ENCODE results near the gene AGFG1.
A peak's percentile ranks its signal among the peaks of the same experiment; 100 is the strongest.

AGFG1 gene

DNA sequence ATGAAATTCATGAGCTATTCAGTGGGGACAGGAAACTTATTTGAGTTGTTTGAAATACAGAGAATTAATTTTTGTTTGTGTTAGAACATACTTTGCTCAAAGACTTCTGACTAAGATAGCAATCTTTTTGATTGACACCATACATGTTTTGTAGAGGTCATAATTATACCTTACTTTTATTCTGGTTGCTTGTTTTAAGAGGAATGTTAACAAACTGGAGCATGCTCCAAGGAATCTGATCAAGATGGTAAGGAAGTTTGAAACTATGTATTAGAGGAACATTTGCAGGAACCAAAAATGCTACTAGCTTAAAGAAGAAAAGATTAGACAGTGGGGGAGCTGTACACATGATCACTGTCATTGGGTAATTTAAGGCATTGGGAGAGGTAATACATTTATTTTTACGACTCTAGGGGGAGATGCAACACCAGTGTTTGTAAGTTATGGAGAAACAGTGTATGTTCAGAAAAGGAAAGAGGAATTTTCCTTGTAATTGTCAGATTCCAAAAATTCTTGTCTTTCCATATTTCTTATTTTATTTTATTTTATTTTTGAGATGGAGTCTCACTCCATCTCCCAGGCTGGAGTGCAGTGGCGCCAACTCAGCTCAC lies 8.0 kb downstream of the AGFG1 start:
- H3K79me2 ChIP-seq (ENCODE audit: insufficient read depth, low read length), result peaks cover 98% of the 10 kb centered on the region
- 0 out of 3 replicates have a peak, but pooled peaks have one; percentile 35 for ATAC-seq (ENCODE audit: insufficient read depth, low read depth)
- no peak overlapping the region for H3K4me3 ChIP-seq (ENCODE audit: low read depth in 1 of 2, low read length in 2 of 2)
- H4K20me1 ChIP-seq (ENCODE audit: insufficient read depth, low read length), result peaks cover 72% of the 10 kb centered on the region
- H3K27me3 ChIP-seq (ENCODE audit: insufficient read depth, low read length, poor library complexity), result no peaks in the 10 kb centered on the region
- no peak for DNase-seq
- no peaks in the 10 kb centered on the region for H3K9me3 ChIP-seq (ENCODE audit: insufficient read depth, low read length, severe bottlenecking)
- no peak overlapping the region for H3K27ac ChIP-seq (ENCODE audit: low read length)
- no peaks in the 10 kb centered on the region for H3K36me3 ChIP-seq (ENCODE audit: insufficient read depth, low read length)
- H3K4me2 ChIP-seq (ENCODE audit: insufficient read depth, low read length), result no peak overlapping the region
- TF ChIP-seq EZH2 (IDR thresholded peaks at IDR 0.05; ENCODE audit: borderline replicate concordance, low read depth, low read length, severe bottlenecking), result no peak
- TF ChIP-seq, protein P1, sequence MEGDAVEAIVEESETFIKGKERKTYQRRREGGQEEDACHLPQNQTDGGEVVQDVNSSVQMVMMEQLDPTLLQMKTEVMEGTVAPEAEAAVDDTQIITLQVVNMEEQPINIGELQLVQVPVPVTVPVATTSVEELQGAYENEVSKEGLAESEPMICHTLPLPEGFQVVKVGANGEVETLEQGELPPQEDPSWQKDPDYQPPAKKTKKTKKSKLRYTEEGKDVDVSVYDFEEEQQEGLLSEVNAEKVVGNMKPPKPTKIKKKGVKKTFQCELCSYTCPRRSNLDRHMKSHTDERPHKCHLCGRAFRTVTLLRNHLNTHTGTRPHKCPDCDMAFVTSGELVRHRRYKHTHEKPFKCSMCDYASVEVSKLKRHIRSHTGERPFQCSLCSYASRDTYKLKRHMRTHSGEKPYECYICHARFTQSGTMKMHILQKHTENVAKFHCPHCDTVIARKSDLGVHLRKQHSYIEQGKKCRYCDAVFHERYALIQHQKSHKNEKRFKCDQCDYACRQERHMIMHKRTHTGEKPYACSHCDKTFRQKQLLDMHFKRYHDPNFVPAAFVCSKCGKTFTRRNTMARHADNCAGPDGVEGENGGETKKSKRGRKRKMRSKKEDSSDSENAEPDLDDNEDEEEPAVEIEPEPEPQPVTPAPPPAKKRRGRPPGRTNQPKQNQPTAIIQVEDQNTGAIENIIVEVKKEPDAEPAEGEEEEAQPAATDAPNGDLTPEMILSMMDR (IDR thresholded peaks at IDR 0.05; ENCODE audit: borderline replicate concordance, extremely low read depth, low read length, poor library complexity, severe bottlenecking), result no peak
- peaks cover 2% of the 10 kb centered on the region; the same call in 1 of the 2 replicates for H3K4me1 ChIP-seq (ENCODE audit: insufficient read depth, low read length)
- no peak overlapping the region for H2AFZ ChIP-seq (ENCODE audit: low read depth, low read length)
- H3K9ac ChIP-seq (ENCODE audit: low read depth, low read length), result no peak overlapping the region

DNA sequence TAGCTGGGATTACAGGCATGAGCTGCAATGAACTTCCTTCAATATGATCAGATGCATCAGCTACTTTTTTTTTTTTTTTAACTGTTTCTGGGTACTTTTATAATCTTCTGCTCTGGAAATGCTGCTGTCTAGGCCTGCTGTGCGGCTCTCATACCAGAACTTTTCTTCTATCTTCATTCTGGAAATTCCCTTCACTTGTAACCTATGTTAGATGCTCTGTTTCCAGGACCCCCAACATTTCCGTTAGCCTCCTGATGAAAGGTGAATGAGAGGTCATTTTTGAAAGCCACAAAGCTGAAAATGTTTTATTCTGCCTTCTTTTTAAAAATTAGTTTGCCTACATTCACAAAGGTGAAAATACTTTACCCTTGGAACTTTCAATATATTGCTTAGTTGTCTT lies 8.6 kb downstream of the AGFG1 start:
- H3K27ac ChIP-seq (ENCODE audit: low read length), result no peak overlapping the region

DNA sequence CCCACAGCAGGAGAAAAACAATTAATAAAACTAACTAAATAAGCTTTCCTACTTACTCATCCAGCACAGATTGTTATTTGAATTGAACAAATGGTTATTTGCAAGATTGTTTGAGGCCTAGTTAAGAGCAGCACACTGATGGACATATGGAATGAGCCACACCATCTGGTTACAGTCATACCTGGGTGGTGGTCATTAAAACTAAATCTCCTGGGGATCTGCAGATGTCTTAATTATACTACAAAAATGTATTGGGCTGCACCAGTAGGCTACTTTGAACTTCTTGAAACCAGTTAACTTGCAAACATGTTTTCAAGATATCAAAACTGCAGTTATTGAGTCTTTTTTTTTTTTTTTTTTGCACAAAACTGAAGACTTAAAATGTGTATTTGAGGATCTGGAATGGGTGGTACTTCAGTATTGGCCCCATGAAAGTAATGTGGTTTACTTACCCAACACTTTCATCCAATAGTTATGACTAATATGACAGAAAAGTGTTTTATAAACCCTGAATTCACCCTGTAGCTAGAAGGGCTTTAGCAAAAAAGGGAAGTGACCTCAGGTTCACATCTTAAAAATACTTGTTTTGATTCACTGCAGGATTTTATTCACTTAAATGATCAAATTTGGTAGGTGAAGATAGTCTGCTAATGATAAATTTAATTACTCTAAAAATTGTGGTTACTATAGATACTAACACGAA lies 10.8 kb downstream of the AGFG1 start:
- no peaks in the 10 kb centered on the region for H3K9me3 ChIP-seq (ENCODE audit: insufficient read depth, low read length, severe bottlenecking)
- no peaks in the 10 kb centered on the region for H3K4me1 ChIP-seq (ENCODE audit: insufficient read depth, low read length)
- ATAC-seq (ENCODE audit: insufficient read depth, low read depth) (no peak), DNase-seq (no peak)
- H3K27ac ChIP-seq (ENCODE audit: low read length), result no peak overlapping the region
- no peak overlapping the region for H2AFZ ChIP-seq (ENCODE audit: low read depth, low read length)
- peaks cover 99% of the 10 kb centered on the region for H3K79me2 ChIP-seq (ENCODE audit: insufficient read depth, low read length)
- H3K36me3 ChIP-seq (ENCODE audit: insufficient read depth, low read length), result no peaks in the 10 kb centered on the region
- H3K4me2 ChIP-seq (ENCODE audit: insufficient read depth, low read length), result no peak overlapping the region
- no peak overlapping the region for H3K9ac ChIP-seq (ENCODE audit: low read depth, low read length)
- TF ChIP-seq, protein P1 (IDR thresholded peaks at IDR 0.05; ENCODE audit: borderline replicate concordance, extremely low read depth, low read length, poor library complexity, severe bottlenecking), result no peak
- TF ChIP-seq EZH2 (IDR thresholded peaks at IDR 0.05; ENCODE audit: borderline replicate concordance, low read depth, low read length, severe bottlenecking), result no peak
- H4K20me1 ChIP-seq (ENCODE audit: insufficient read depth, low read length), result peaks cover 70% of the 10 kb centered on the region
- H3K27me3 ChIP-seq (ENCODE audit: insufficient read depth, low read length, poor library complexity), result no peaks in the 10 kb centered on the region
- no peak overlapping the region for H3K4me3 ChIP-seq (ENCODE audit: low read depth in 1 of 2, low read length in 2 of 2)

More for the DNA sequence above, 8.6 kb downstream of the AGFG1 start:
- H3K9me3 ChIP-seq (ENCODE audit: insufficient read depth, low read length, severe bottlenecking), result no peaks in the 10 kb centered on the region
- TF ChIP-seq, protein P1 (IDR thresholded peaks at IDR 0.05; ENCODE audit: borderline replicate concordance, extremely low read depth, low read length, poor library complexity, severe bottlenecking), result no peak
- TF ChIP-seq EZH2 (IDR thresholded peaks at IDR 0.05; ENCODE audit: borderline replicate concordance, low read depth, low read length, severe bottlenecking), result no peak
- H4K20me1 ChIP-seq (ENCODE audit: insufficient read depth, low read length), result peaks cover 69% of the 10 kb centered on the region
- no peaks in the 10 kb centered on the region for H3K4me1 ChIP-seq (ENCODE audit: insufficient read depth, low read length)
- no peak overlapping the region for H3K4me2 ChIP-seq (ENCODE audit: insufficient read depth, low read length)
- no peak for ATAC-seq (ENCODE audit: insufficient read depth, low read depth)
- no peak for DNase-seq
- H2AFZ ChIP-seq (ENCODE audit: low read depth, low read length), result no peak overlapping the region
- no peaks in the 10 kb centered on the region for H3K27me3 ChIP-seq (ENCODE audit: insufficient read depth, low read length, poor library complexity)
- no peak overlapping the region for H3K9ac ChIP-seq (ENCODE audit: low read depth, low read length)
- H3K36me3 ChIP-seq (ENCODE audit: insufficient read depth, low read length), result no peaks in the 10 kb centered on the region
- H3K4me3 ChIP-seq (ENCODE audit: low read depth in 1 of 2, low read length in 2 of 2), result no peak overlapping the region
- peaks cover 98% of the 10 kb centered on the region for H3K79me2 ChIP-seq (ENCODE audit: insufficient read depth, low read length)
